ENCODE data around the gene FBLN2. TPM values are rescaled to one million over a fixed set of nuclear protein-coding genes. Genes with fewer than 3 reads are reported as not detected.

Gene FBLN2
- total RNA-seq, 1 experiment from 2014 or later = 33.6 TPM

DNA sequence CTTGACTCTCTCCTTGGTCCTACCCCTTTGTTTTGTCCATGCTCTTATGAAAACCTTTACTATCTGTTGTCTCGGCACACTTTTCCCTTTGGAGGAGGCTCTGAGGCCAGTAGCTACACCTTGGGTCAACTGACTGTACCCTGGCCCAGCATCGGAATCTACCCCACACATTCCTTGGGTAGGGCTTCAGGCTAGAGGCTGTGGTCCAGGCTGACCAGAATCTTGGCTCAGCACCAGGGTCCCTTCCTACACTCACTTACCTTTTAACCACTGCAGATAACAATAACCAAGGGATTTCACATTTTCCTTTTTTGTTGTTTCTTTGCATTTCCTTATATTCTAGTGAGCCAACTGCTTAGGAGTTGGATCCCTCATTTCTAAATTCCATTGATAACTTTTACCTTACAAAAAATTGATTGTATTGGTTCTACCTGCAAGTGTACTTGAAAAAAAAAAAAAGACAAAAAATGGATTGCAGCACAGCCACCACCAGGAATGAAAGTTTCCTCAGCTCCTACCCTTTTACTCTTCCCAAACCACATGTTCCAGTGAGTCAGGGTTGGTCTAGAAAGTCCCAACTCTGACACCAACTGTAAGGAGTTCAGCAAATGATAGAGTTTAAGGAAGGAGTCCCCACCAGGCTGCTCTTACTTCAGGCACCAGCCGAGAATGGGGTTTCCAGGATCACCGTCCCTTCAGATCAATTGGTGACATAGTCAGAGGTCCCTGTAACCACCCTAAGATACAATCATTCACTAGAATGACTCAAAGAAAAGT is 95.6 kb downstream of the FBLN2 start:
- DNase-seq = no peak
- H3K4me3 ChIP-seq = no peak overlapping the region
- H3K36me3 ChIP-seq = no peaks in the 10 kb centered on the region
- no peaks in the 10 kb centered on the region for H3K27me3 ChIP-seq
- H3K9me3 ChIP-seq = no peaks in the 10 kb centered on the region

DNA sequence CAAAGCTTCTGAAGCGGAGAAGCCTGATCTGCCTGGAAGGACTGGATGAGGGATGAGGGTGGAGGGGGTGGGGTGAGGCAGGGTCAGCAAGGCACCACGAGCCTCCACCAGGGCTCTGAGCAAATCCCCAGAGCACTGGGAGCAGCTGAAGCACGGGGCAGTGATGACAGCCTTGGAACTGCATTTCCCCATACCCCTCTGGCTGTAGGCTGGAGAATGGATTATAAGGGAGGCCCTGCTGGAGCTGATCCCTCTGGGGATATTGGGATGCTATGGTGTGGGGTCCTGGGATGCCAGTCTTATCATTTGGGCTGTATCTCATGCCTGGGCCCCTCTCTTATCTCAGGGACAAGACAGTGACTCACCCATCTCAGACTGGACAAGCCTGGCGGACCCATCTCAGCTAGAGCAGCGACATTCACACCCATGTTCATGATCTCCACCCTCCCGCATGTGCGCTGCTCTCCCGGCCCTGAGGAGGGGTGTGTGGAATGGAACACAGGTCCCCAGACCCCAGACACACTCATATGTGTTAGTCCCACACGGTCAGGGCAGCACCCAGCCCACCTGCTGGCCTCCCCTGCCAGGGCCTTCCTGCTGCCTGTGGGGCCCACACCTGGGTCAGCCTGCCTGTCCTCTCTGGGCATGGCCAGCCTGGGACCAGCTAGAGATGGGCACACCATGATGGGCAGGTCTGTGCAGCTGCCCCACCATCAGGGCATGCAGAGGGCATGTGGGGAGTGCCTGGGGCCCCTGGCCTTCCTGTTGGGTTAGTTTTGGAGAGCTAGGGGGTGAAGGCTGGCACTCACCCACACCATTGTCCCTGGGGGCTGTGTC is 97.1 kb downstream of the FBLN2 start:
- no peaks in the 10 kb centered on the region for H3K36me3 ChIP-seq
- no peak for DNase-seq
- H3K27me3 ChIP-seq = no peaks in the 10 kb centered on the region

DNA sequence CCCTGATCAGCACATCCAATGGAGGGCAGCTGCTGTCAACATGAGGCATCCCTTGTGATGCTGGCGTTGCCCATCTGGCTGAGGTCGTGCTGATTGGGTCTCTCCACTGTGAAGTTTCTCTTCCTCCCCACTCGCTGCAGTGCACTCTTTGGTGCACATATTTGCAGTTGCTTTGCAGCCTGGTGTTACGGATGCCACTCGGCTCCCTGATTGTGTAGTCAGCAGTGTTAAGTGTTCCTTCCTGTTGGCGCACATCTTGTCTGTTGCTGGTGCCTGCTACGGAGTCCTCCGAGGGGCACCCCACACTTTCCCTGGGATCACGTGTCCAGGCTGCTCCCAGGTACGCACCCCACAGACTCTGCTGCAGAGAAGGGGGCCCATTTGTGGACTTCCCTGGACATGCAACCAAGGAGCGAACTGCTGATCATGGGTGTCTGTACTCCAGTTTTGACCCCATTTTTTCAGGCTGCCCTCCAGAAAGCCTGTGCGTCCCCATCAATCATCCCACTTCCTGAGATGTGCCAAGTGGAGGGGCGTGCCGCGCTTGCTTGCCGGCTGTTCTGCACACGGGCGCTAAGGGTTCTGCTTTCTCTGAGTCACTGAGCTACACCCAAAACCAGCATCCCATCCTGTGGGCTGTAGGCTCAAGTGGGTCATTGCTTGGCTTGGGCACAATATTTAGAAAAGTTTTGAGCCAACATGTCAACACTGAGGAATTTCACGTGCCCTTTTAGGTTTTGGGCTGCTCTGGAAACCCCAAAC is 98.6 kb downstream of the FBLN2 start:
- peak; percentile 75 for DNase-seq
- H3K36me3 ChIP-seq = no peaks in the 10 kb centered on the region
- no peaks in the 10 kb centered on the region for H3K27me3 ChIP-seq
- no peak overlapping the region for H3K4me3 ChIP-seq
- no peaks in the 10 kb centered on the region for H3K9me3 ChIP-seq

More for the DNA sequence above, 97.1 kb downstream of the FBLN2 start:
- Histone ChIP-seq H3K9me3 (no peaks in the 10 kb centered on the region), H3K4me3 (no peak overlapping the region)

DNA sequence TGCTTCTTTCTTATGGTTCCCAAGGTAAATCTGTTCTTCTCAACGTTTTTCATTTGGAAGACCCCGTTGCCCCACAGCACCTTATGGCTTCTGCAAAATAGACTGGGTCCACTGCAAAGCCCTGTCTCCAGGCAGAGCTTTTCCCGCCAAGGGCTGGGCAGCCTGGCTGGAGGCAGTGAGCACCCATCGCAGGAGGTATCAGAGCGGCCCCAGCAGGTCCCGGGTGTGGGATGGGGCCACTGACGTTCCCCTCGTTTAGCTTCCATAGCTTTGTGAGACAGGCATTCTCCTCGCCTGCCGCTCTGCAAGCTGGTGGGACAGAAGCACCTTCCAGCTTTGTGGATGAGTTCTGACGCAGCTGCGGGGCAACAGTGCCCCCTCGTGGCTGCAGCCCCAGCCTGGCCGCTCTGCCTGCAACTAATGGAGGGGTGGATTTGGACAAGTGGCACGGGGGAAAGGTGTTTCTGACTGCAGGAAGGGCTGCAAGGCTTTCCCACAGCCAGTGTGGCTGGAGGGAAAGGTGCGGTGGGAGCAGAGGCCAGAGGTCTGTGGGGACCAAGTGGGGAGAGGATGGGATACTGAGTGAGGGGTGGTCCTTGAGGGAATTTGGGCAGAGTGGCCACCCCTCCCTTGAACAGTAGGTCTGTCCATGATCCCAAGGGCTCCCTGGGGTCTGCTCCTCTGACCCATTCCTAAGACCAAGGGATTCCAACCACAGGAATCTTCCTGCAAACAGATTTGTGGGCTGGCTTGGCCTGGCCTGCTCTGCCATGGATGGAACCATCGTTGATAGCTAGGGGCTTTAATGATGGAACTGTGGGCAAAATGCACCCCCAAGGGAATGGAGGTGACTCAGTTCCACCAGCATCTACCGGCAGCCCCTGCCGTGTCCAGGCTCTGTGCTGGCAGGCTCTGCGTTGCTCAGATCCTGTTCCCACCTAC is 99.4 kb downstream of the FBLN2 start:
- Histone ChIP-seq H3K27me3 (no peaks in the 10 kb centered on the region), H3K36me3 (no peaks in the 10 kb centered on the region), H3K9me3 (no peaks in the 10 kb centered on the region), H3K4me3 (no peak overlapping the region)
- DNase-seq = peak; percentile 73

DNA sequence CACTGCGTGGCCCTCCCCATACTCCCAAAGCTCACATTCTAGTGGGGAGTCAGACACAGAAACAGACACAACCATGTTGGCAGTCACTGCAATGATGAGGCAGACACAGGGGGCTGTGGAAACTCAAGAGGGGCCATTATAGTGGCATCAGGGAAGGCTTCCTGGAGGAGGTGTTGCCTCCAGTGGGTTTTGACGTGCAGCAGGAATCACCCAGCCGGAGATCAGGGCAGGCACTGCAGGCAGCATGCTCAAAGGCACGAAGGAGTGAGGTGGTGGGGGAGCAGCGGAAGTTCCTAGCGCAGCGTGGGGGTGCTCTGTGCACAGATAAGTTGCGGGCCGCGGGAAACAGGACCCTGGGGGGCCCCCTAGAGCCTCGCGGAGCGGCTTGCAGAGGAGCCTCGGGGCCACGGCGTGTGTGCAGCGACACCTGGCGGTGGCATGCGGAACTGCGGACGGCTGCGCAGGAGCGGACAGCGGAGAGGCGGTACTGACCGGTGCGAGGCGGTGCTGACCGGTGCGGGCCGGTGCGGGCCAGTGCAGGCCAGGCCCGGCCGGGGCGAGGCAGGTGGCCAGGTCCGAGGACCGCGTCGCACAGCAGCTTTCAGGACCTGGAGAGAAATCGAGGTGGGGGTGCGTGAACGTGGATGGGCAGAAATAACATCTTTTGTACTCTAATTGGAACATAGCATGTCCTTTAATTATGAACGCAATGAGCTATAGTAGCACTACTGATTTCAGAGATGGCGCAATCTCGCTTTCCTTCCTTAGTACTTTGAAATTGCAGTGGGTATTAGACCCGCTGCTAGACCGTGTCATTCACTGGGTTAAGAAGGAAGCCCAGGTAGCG is 101.5 kb downstream of the FBLN2 start:
- no peaks in the 10 kb centered on the region for H3K36me3 ChIP-seq
- no peaks in the 10 kb centered on the region for H3K27me3 ChIP-seq
- H3K9me3 ChIP-seq = no peaks in the 10 kb centered on the region
- DNase-seq = peak; percentile 62
- no peak overlapping the region for H3K4me3 ChIP-seq

DNA sequence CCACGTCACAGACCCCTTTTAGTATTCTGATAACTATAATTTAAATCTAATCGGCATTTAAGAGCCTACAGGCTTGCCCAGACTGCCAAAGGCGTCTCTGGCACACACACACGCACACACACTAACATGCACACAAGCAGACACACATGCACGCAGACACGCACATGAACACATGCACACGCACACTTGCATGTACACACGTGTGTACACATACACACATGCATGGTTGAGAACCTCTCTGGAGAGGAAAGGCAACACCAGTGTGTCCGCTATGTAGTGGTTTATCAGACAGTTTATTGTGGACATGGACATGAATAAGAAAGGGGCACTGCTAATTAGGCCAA is 102.1 kb downstream of the FBLN2 start:
- no peak for DNase-seq
- Histone ChIP-seq H3K4me3 (no peak overlapping the region), H3K27me3 (no peaks in the 10 kb centered on the region), H3K9me3 (no peaks in the 10 kb centered on the region), H3K36me3 (no peaks in the 10 kb centered on the region)

DNA sequence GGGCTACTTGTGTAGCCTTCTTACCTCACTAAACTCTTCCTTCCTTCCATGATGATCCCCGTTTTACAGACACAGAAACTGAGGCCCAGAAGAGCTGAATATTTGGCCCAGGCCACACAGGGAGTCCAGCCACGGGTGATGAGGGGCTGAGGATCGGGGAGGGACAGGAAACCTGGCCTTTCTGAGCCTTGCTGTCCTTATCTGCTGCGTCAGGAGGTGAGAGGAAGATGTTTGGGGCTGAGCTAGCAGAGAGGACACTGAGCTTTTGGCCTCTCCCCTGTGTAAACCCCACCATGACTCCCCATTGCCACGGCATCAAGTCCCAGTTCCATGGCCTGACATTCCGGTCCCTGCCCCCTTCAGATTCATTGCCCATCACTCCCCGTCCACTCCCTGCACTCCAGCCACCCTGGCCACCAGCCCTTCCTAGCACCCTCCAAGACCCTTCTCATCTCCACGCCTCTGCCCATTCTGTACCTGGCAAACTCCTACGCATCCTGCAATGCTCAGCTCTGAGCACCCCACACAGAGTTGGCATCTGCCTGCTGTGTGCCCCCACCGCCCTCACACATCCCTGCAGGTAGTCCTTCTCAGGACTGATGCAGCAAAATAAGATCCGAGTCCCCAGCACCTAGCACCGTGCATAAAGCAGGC is 103.0 kb downstream of the FBLN2 start:
- no peaks in the 10 kb centered on the region for H3K36me3 ChIP-seq
- H3K9me3 ChIP-seq = no peaks in the 10 kb centered on the region
- no peak overlapping the region for H3K4me3 ChIP-seq
- no peaks in the 10 kb centered on the region for H3K27me3 ChIP-seq
- no peak for DNase-seq

DNA sequence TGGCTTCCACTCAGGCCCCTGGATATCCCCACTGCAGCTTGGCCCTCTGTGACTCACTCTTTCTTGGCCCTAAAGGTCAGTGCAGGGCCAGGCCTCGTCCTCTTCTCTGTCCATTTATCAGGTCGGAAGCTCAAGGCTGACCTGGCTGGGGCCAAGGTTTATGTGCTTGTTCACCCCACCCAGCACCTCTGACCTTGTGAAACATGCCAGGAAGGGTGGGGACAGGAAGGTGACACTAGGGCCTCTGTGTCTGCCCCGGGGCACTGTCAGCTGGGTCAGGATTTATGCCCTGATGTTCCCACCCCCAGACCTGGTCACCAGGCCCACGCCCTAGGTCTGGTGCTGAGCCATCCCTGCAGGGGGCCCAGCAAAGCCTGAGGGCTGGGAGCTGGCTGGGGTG is 103.8 kb downstream of the FBLN2 start:
- DNase-seq = no peak
- Histone ChIP-seq H3K36me3 (no peaks in the 10 kb centered on the region), H3K9me3 (no peaks in the 10 kb centered on the region), H3K27me3 (no peaks in the 10 kb centered on the region), H3K4me3 (no peak overlapping the region)

DNA sequence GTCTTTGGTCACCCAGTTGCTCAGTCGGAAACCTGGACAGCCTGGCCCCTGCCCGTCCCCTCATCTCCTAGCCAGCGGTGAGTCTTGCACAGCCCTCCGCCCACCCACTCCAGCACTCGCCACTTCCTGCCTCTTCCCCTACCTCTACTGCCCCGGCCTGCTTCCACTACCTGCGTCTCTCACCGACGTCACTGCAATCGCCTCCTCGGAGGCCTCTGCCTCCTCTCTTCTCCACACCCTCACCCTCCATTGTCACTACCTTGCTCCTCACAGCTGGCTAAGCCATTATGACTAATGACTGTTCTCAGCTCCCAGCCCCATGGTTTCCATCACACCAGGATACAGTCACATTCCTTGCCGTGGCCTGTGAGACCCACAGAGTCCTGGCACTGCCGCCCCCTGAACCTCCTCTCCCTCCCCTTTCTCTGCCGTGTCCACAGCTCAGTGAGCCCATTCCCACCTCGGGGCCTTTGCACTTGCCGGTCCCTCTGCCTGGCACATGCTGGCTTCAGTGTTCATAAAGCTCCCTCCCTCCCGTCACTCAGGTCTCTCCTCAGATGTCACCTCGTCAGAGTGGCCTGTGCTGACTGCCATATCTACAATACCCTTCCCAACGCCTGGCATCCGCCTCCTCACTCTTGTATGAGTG is 104.8 kb downstream of the FBLN2 start:
- no peaks in the 10 kb centered on the region for H3K36me3 ChIP-seq
- DNase-seq = no peak

DNA sequence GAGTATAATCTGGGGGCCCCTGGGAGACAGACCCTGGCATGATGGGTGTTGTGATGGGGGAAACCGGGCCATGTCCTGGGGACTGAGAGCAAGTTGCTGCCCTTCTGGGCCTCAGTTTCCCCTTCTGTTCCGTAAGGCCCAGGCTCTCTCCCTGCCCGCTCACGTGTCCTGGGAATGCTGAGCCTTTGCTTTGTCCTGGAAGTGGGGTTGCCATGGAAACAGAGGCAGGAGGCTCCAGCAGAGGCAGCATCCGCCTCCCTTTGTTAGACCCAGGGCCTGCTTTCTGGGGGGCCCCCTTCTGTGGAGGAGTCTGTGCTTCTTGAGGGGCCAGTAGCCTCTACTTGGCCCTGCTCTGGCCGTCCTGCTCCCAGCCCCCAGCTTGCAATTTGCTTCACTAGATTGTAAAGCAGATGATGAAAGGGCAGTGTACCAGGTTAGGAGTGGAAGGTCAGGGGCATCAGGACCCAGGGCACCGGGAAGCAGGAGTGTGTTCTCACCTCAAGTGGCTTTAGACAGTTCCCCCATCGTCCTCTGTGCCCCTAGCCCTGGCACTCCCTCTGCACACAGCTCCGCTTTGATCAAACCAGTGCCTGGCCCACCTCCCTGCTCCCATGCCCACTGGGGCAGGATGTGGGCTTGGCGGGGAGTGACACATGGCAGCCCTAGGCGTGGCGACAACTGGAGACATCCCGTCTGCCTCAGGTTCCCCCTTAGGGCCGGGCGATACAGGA is 105.6 kb downstream of the FBLN2 start:
- Histone ChIP-seq H3K36me3 (no peaks in the 10 kb centered on the region), H3K4me3 (no peak overlapping the region), H3K27me3 (no peaks in the 10 kb centered on the region), H3K9me3 (no peaks in the 10 kb centered on the region)
- no peak for DNase-seq

More for the DNA sequence above, 104.8 kb downstream of the FBLN2 start:
- Histone ChIP-seq H3K9me3 (no peaks in the 10 kb centered on the region), H3K27me3 (no peaks in the 10 kb centered on the region), H3K4me3 (no peak overlapping the region)

DNA sequence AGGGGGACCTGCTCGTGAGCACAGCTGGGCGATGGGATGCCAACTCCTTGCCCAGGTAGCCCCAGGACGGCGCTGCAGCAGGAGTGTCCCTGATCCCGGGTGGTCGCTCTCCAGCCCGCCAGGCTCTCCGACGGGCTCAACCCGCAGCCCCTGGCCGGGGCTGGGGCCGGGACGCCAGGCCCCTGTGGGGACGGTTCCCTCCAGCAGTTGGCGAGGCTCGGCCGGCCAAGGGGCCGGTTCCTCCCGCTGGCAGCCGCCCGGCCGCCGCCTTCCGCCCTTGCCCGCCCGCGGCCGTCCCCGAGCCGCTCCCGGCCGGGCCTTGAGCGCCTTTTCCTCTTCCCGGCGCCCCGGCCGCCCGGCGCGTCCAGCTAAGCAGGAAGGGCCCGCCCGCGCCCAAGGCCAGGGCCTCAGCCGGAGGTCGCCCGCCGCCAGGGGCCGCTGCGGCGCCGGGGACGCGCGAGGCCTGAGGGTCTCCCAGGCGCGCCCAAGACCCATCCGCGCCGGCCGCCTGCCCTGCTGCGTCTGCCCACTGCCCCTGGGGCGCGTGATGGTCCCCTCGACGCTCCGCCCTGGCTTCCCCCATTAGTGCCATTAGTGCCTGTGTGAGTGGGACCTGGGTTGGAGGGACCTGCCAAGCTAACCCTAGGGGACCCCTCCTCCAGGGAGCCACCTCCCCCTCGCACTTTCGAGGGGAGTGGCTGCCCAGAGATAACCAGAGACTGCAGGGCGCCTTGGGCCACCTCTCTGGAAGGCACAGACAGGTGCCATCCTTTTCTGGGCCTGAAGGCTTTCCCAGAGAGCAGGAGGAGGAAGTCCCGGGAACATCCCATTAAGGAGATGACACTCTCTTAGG is 106.4 kb downstream of the FBLN2 start:
- H3K9me3 ChIP-seq = no peaks in the 10 kb centered on the region
- H3K27me3 ChIP-seq = no peaks in the 10 kb centered on the region
- no peaks in the 10 kb centered on the region for H3K36me3 ChIP-seq
- H3K4me3 ChIP-seq = no peak overlapping the region
- peak; percentile 48 for DNase-seq

DNA sequence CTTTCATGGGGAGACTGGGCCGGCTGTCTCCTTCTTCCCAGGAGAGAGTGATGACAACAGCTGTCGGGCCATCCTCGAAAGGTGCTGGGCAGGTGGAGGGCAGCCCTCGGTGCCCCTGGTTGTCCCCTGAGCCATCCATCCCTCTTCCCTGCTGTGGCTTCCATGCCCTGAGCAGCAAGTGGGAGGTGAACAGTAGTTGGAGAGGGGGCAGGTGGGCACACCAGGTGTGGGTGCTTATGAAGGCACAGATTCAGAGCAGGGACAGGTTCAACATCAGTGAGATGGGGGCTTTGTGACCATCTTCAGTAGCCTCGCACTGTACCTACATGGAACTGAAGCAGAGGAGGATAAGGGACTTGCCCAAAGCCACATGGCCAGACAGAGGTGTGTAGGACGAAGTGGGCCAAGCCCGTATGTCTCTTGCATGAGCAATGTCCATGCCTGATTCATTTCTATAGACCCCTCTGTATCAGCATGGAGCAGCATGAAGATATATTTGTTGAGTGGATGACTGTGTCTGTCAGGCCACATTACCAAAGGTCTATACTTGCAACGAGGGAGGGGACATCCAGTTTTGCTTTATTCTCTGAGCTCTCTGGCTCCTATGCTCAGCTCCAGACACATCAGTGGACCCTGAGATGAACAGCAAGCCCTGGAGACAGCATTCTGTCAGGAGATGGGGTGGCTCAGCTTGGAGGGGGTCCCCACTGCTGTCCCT is 107.8 kb downstream of the FBLN2 start:
- H3K4me3 ChIP-seq = no peak overlapping the region
- DNase-seq = no peak
- no peaks in the 10 kb centered on the region for H3K36me3 ChIP-seq
- H3K27me3 ChIP-seq = no peaks in the 10 kb centered on the region
- no peaks in the 10 kb centered on the region for H3K9me3 ChIP-seq

All from MG63 (cell line).